H1 (cell line): ENCODE results near the gene NDUFA6. TPM values are rescaled to one million over a fixed set of nuclear protein-coding genes. Genes with fewer than 3 reads are reported as not detected.

Source experiments
- CHD1 ChIP-seq: IDR thresholded peaks from 2 replicates; pipeline ENCODE4 v1.6.1; 2012; ENCODE audit warnings: low read depth, low read length, improper control_type of control experiment
- CTBP2 ChIP-seq: IDR thresholded peaks from 2 replicates; pipeline ENCODE4 v1.7.0; 2011; ENCODE audit warnings: borderline replicate concordance, mild to moderate bottlenecking, moderate library complexity, mixed read lengths, low read length; ENCODE audit not compliant: insufficient read depth, insufficient read length
- E2F6 ChIP-seq: IDR thresholded peaks from 2 replicates; pipeline ENCODE4 v1.6.1; 2012; ENCODE audit warnings: inconsistent platforms
- EGR1 ChIP-seq: IDR thresholded peaks from 2 replicates; pipeline ENCODE4 v1.6.1; 2011; ENCODE audit warnings: low read depth, low read length, borderline replicate concordance
- GTF2F1 ChIP-seq: IDR thresholded peaks from 2 replicates; pipeline ENCODE4 v1.6.1; 2012; ENCODE audit warnings: low read depth, low read length, improper control_type of control experiment, borderline replicate concordance
- NRF1 ChIP-seq: IDR thresholded peaks from 2 replicates; pipeline ENCODE4 v1.6.1; 2011; ENCODE audit warnings: mild to moderate bottlenecking, low read depth, low read length, improper control_type of control experiment
- POLR2AphosphoS5 ChIP-seq: IDR thresholded peaks from 2 replicates; pipeline ENCODE4 v1.6.1; 2011; ENCODE audit warnings: low read depth, low read length
- RAD21 ChIP-seq, 2 experiments: IDR thresholded peaks in 1 of 2; conservative IDR thresholded peaks in 1 of 2; 2 replicates each; pipeline ENCODE4 v1.6.1; 2011; ENCODE audit warnings: low read depth in 2 of 2, low read length in 2 of 2, improper control_type of control experiment in 1 of 2, inconsistent platforms in 1 of 2, mild to moderate bottlenecking in 1 of 2, moderate library complexity in 1 of 2
- RBBP5 ChIP-seq: IDR thresholded peaks from 2 replicates; pipeline ENCODE4 v1.7.1; 2012; ENCODE audit warnings: low read depth, mild to moderate bottlenecking, inconsistent platforms, low read length, moderate library complexity, borderline replicate concordance
- SIN3A ChIP-seq, 2 experiments: IDR thresholded peaks in 1 of 2; conservative IDR thresholded peaks in 1 of 2; 2 replicates each; pipeline ENCODE4 v1.6.1; 2011 to 2012; ENCODE audit warnings: low read length in 2 of 2, improper control_type of control experiment in 1 of 2, low read depth in 1 of 2, mild to moderate bottlenecking in 1 of 2
- SIX5 ChIP-seq: IDR thresholded peaks from 2 replicates; pipeline ENCODE4 v1.6.1; 2011; ENCODE audit warnings: mild to moderate bottlenecking, low read depth, low read length
- SP1 ChIP-seq: IDR thresholded peaks from 2 replicates; pipeline ENCODE4 v1.6.1; 2011; ENCODE audit warnings: low read depth, low read length
- SRF ChIP-seq: IDR thresholded peaks from 2 replicates; pipeline ENCODE4 v1.6.1; 2011; ENCODE audit warnings: mild to moderate bottlenecking, low read depth, low read length, moderate library complexity
- TAF1 ChIP-seq: IDR thresholded peaks from 2 replicates; pipeline ENCODE4 v1.6.1; 2011; ENCODE audit warnings: mild to moderate bottlenecking, low read depth, low read length
- TBP ChIP-seq: IDR thresholded peaks from 2 replicates; pipeline ENCODE4 v1.6.1; 2011; ENCODE audit warnings: low read depth, low read length, improper control_type of control experiment
- USF2 ChIP-seq: IDR thresholded peaks from 2 replicates; pipeline ENCODE4 v1.6.1; 2011; ENCODE audit warnings: low read length, improper control_type of control experiment
- polyA plus RNA-seq, 7 experiments: library from polyadenylated mRNA; depleted of rRNA in 3 of 7; stranded (reverse) in 5 of 7; unstranded in 2 of 7; fragments of >200 nt in 5 of 7; fragments of 200-250 nt in 2 of 7; gene quantifications; 1 replicate in 5 of 7; 2 replicates in 1 of 7; 4 replicates in 1 of 7; pipeline versions ENCODE4 v1.2.1 to v1.2.3, GENCODE V29; 2011 to 2013; ENCODE audit warnings: missing spikeins in 2 of 7, mixed read lengths in 2 of 7
- total RNA-seq: library from RNA; stranded (reverse); fragmentation: NEBNext Ultra II Directional; extraction: Animal tissue kit (Norgen Biotek cat#: 25700); gene quantifications from 2 replicates; pipeline ENCODE4 v1.2.1, GENCODE V29; 2021
- TF ChIP-seq, protein P1 (sequence below): IDR thresholded peaks from 2 replicates; pipeline ENCODE4 v1.6.1; 2012; ENCODE audit warnings: inconsistent platforms

Gene NDUFA6
- total and polyA plus RNA-seq, 2 of the 8 experiments (the other 6 are each of a cell fraction or from before 2014, with no cell fraction given), result 76.2 to 105 TPM

GRCh38 chr22:42074132-42074811 is 16.3 kb downstream of the NDUFA6 start, which contains the start of gene PHETA2 (continued):
- TF ChIP-seq SIN3A (conservative IDR thresholded peaks at IDR 0.05 in 1 of 2, IDR thresholded peaks at IDR 0.05 in 1 of 2; ENCODE audit: low read depth in 1 of 2, low read length in 2 of 2), result no peak
- TF ChIP-seq RBBP5, result no peak
- TF ChIP-seq, protein P1, sequence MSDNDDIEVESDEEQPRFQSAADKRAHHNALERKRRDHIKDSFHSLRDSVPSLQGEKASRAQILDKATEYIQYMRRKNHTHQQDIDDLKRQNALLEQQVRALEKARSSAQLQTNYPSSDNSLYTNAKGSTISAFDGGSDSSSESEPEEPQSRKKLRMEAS, result peak; percentile 66; the same call in 1 of the 2 replicates
- TF ChIP-seq SIX5, result no peak
- no peak for TF ChIP-seq TBP
- no peak for TF ChIP-seq SRF
- no peak for TF ChIP-seq EGR1
- TF ChIP-seq POLR2AphosphoS5, result peak; percentile 51; the same call in 1 of the 2 replicates
- no peak for TF ChIP-seq SP1
- peak; percentile 78; the same call in 1 of the 2 replicates for TF ChIP-seq E2F6
- 0 out of 2 replicates have a peak, but pooled peaks have one; percentile 62 for TF ChIP-seq TAF1
- TF ChIP-seq NRF1, result no peak
- TF ChIP-seq USF2, result no peak
- TF ChIP-seq RAD21 (IDR thresholded peaks at IDR 0.05 in 1 of 2, conservative IDR thresholded peaks at IDR 0.05 in 1 of 2; ENCODE audit: low read depth in 2 of 2, low read length in 2 of 2), result peak in 1 of 2 experiments; percentile 28; a peak in 3 of 4 replicates
- no peak for TF ChIP-seq GTF2F1
- TF ChIP-seq CTBP2, result no peak
- TF ChIP-seq CHD1, result no peak
